HG03442 (cell line): ENCODE results near the gene SBK1.

ENCODE experiments used
- ATAC-seq: cut with Tn5 transposase; IDR thresholded peaks from one replicate; pipeline ENCODE4 v1.9.1; 2021; ENCODE audit warnings: mild to moderate bottlenecking, moderate library complexity; ENCODE audit not compliant: unreplicated experiment

Gene SBK1

DNA sequence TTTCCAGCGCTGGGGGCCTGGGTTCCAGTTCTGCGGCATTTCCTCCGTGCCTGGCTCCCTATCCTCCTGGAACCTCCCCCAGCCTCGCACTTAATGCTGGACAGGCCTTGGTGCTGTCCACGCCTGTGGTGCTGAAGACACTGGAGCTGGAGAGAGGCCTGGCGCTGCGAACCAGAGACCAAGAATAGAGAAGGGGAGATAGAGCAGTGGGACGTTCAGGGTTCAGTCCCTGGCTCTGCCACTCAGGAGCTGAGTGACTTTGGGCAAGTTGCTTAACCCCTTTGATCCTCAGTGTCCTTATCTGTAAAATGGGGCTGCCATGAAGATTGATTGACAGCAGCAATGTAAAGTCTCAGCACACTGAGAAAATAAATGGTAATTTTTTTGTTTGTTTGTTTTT is 11.9 kb downstream of the SBK1 start:
- ATAC-seq = no peak

DNA sequence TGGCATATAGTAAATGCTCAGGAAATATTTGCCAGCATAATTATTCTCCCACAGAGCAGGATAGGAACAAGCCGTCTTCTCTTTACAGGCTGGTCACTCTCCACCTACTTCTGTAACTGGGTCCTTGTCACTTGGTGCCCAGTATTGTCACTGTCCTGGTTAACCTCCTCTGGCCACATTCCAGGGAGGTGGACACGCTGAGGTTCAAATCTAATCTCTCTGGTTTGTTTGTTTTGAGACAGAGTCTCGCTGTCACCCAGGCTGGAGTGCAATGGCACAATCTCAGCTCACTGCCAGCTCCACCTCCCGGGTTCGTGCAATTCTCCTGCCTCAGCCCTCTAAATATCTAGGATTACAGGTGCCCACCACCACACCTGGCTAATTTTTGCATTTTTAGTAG is 15.6 kb downstream of the SBK1 start:
- ATAC-seq = no peak

DNA sequence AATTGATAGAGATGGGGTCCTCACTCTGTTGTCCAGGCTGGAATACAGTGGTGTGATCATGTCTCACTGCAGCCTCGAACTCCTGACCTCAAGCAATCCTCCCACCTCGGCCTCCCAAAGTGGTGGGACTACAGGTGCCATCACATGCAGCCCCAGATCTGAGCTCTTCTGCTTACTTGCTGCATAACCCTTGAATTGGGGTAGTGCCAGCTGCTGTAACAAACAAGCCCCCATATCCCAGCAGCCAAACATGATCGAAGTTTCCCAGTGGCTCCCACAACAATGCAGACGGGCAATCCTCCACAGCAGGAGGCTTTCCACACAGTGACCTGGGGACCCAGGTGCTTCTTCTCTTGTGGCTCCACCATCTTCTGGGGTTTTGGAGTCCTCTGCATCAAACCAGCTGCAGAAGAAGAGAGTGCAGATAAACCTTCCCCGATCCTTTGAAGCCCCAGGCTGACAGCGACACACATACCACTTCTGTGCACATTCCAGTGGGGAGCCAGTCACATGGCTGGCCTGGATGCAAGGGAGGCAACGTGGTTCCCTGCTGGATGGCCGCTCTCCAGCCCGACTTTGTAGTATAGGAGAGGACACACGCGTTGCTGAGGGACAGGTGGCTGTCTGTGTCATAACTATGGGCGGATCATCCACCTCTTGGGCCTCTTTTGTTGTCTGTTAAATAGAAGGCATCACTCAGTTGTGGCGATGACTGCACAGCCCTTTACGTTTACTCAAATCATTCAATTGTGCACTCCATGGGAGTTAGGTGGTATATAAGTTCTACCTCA is 16.7 kb downstream of the SBK1 start:
- no peak for ATAC-seq

DNA sequence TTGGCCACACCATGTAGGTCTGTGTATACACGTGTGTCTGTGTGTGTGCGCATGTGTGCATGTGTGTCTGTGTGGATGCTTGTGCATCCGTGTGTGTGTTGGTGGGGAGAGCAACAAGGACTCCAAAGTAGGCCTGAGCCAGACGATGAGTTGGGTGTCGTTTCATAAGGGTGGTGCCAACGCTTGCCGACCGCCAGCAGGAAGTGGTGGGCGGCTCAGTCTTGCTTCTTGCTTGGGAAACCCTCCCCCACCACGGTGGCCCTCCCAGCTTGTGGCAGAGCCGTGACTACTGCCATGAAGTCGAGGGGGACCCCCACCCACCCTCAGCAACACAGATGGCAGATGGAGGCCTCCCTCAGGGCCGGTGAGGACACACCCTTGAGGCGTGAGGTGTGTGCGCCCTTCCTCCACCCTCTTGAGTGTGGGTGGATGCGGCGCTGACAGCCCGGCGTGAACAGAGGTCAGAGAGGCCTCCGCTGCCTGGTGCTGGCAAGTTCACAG is 17.5 kb downstream of the SBK1 start:
- ATAC-seq = no peak

DNA sequence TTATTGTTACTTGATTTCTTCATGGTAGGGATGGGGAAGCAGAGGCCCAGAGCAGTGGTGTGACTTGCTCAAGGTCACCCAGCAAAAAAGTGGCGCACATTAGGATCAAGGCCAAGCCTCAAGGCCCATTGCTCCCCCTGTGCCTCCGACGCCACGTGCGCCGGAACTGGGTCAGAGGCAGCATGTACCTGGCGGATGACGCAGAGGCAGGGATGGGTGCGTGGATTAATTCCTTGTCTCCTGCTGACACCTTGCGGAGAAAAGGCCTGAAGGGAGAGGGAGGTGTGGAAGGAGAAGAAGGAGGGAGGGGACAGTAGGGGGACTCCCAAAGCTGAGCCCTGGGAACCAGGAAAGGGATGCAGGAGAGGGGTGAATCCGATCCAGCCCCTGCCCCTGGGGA is 18.5 kb downstream of the SBK1 start:
- ATAC-seq = no peak

DNA sequence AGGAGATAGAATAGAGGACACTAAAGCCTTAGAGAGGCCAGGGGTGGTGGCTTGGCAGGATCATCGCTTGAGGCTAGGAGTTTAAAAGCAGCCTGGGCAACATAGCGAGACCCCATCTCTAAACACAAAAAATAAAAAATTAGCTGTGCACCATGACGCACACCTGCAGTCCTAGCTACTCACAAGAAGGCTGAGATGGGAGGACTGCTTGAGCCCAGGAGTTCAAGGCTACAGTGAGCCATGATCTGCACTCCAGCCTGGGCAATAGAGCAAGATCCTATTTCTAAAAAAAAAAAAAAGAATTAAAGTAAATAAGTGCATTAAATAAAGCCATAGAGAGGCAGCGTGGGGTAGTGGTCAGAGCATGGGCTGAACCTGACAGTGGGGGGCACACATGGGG is 19.1 kb downstream of the SBK1 start:
- ATAC-seq = no peak

DNA sequence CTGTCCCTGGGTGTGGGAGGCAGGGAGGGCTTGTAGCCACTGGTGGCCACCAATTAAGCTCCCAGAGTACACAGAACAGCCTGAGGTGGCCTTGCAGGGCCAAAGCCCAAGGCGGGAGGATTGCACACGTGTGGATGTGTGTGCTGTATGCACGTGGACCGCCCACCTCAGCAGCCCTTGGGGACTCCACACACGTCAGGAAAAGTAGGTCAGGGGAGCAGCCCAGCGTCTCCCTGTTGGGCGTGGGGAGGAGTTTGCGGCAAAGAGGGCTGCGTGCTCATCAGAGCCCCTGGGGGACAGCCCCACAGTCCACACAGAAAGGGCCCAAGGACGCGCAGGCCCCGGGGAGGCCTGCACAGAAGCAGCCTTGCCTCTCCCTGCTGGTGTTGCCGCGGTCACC is 19.6 kb downstream of the SBK1 start:
- ATAC-seq = no peak

DNA sequence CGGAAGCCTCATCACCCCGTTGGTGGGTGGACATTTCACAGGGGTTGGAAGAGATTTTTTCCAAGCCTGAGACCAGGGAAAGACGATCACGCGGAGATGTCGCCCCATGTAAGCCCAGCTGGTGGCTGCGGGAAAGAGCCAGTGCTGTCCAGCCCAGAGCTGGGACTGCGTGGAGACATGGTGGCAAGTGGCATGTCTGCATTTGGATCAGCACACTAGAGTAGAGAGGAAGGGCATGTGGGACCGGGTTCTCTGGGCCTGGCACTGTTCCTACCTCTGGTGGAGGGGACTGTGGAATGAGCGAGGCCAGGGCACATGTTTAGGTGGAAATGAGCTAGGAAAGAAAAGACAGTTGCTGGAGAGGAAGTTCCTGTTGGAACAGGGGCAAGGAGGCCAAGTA is 20.0 kb downstream of the SBK1 start:
- ATAC-seq = no peak

DNA sequence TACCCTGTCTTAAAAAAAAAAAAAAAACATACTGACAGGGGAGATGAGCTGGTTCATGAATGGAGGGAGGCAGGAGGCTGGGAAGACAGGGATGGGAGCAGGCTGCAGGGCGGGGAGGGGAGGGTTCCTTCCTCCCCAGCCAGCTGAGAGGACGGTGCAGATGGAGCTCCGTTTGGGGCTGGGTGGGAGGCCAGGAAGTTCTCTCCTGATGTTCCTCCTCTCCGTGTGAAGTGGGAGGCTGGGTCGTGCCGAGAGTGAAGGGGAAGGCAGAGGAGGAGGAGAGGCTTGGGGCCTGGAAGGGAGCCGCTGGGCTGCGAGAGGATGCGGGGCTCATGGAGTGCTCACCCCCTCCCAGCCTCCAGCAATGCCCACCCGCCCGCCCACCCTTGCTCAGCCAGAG is 21.3 kb downstream of the SBK1 start:
- ATAC-seq = no peak

DNA sequence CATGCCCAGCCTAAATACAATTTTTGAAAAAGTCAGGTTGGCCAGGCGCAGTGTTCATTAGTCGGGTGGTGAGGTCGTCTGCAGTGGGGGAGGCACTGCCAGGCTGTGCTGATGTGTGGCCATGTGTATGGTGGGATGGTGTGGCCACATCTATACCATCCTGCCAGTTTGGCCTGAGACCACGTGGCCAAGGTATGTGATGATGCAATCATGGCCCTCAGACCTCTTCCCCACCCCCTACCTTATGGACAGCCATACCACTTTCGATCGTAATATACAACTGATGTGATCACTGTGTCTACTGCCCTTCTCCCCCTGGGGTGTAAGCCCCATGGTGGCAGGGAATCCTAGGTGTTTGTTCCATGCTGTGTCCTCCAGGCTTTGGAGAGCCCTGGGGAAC is 23.7 kb downstream of the SBK1 start:
- no peak for ATAC-seq

DNA sequence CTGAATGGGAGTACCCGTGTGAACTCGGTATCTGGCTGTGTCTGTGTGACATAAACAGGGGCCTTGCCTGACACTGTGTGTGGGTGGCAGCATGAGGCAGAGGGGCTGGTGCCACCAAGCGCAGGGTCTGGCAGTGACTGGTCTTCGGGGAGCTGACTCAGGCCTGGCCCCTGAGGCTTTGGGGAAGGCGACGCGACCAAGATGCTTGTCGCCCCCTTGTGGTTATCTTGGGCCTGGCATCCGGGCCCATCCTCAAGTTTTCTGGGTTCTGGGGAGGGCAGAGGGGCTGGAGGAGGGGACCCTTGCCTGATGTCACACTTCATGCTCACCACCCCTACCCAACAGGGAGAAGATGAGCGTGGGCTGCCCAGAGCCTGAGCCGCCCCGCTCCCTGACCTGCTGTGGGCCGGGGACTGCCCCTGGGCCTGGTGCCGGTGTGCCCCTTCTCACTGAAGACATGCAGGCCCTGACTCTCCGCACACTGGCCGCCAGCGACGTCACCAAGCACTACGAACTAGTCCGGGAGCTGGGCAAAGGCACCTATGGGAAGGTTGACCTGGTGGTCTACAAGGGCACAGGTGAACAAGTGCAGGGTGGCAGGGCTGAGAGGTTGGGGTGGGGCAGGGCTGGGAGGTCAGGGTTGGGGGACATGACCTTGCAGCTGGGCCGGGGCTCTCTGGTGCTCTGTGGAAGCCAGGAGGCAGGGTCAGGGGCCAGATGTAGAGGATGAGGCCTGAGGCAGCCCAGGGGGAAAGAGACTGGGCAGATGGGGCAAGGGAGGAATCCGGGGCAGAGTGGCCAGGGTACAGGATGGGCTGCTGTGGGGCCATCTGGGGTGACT is 24.9 kb downstream of the SBK1 start:
- no peak for ATAC-seq

DNA sequence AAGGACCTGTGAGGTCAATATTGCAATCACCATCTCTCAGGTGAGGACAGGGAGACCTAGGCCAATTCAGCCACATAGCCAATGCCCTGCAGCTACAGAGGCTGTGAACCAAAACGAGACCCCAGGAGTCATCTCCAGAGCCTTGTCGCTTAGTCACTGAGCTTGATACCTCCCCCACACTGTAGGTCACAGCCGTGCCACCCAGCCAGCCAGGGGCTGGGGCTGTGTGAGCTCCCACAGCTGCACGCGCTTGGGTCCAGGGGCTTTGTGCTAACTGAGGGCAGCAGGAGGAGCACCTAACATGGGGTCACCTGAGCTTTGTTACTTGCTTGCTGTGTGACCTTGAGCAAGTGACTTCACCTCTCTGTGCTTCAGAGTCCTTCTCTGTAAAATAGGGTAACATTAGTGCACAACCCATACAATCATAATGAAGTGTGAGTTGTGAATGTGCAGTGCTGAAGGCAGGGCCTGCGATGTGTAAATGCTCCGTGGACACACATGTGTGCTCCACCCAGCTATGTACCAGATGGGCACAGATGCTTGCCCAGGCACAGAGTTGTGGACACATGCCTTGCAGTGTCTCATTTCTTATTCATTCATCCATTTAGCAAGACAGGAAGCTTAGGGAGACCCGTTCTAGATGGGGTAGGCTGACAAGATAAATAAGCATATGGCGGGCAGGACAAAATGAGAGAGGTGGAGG is 25.9 kb downstream of the SBK1 start:
- no peak for ATAC-seq

DNA sequence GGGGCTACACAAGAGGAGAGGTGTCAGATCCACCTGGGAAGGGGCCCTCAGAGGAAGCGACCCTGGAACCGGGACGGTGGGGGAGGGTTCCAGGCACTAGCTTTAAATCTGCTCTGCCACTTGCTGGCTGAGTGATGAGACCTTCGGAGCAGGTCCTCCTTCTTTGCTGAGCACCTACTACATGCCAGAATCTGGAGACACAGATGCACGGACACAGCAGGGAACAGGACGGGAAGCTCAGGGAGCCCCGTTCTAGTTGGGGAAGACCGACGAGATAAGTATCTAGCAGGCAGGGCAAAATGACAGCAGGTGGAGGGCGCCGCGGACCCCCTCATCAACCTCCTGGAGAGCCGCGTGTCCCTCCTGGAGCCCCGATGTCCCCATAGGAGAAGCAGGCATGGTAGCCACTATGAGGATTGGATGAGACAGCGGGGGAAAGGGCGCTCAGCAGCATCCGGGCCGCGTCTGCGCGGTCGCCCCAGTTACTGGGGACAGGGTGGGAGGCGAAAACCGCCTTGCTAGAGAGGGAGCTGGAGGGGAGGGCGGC is 27.2 kb downstream of the SBK1 start:
- no peak for ATAC-seq

DNA sequence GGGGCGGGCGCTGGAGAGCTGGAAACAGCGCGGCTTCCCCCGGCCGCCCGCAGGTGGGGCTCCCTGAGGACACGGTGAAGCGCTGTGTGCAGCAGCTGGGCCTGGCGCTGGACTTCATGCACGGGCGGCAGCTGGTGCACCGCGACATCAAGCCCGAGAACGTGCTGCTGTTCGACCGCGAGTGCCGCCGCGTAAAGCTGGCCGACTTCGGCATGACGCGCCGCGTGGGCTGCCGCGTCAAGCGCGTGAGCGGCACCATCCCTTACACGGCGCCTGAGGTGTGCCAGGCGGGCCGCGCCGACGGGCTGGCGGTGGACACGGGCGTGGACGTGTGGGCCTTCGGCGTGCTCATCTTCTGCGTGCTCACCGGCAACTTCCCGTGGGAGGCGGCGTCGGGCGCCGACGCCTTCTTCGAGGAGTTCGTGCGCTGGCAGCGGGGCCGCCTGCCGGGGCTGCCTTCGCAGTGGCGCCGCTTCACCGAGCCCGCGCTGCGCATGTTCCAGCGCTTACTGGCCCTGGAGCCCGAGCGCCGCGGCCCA is 27.8 kb downstream of the SBK1 start:
- no peak for ATAC-seq

DNA sequence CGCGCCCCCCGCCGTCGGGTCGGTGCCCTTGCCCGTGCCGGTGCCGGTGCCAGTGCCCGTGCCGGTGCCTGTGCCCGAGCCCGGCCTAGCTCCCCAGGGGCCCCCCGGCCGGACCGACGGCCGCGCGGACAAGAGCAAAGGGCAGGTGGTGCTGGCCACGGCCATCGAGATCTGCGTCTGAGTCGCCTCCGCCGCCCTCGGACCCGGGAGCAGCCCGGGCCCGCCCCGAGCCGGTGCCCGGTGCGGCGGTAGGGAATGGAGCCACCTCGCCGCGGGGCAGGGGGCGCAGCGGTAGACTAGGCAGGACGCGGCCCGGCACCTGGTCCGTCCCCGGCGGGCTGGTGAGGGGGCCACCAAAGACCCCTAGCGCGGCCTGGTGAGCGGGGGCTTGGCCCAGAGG is 28.4 kb downstream of the SBK1 start:
- no peak for ATAC-seq

DNA sequence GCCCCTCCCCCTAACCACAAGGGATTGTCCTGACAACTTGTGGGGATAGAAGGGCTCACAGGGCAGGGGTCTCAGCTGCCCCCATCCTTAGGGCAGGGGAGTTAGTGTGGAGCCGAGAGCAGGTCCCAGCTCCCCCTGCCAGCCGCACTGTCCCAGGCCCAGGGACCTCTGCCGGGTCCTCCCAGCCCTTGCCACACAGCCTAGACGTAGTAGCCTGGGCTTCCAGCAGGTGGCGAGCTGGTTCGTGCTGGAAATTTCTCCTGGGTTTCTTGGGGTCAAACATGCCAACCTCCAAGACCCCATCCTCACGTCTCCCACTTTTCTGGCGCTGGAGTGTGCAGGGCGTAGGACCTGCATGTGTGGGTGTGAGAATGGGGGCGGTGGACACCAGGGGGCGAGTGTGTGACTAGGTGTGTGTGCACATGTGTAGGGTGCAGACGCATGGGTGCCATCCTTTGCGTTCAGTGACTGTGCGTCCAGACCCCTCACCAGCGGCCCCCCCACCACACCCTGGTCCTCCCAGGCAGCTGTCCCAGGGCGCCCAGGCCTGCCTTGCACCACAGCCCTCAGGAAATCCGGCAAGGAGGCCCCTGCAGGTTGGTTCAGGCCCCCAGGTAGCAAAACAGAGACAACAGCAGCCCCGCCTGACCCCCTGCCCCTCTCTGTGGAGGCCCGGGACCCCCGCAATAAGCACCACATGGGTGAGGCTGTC is 29.5 kb downstream of the SBK1 start:
- ATAC-seq = no peak

DNA sequence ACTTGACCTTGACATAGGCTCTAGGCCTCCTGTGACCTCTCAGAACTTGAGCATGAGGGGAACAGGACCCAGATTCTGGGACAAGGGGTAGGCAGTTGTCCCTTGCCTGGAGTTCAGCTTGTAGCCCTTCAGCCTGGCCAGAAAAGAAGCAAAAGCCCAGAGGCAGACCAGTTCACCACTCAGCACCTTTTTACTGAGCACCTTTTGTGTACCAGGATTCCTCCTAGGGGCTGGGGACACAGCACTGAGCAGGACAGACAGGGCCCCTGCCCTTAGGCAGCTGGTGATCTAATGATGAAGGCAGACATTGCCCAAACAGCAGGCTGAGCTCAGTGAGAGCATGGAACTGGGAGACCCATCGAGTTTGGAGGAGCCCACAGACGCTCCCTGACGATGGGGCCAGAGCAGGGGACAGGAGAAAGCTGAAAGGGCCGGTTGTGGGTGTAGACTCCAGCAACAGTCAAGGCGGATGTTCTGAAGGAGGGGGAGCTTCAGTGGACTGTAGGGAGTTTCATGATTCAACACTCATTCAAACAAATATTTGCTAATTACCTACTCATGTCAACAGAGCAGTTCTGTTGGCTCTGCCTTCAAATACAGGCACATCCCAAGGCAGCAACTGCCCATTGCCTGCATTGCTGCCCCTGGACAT is 32.0 kb downstream of the SBK1 start:
- no peak for ATAC-seq

DNA sequence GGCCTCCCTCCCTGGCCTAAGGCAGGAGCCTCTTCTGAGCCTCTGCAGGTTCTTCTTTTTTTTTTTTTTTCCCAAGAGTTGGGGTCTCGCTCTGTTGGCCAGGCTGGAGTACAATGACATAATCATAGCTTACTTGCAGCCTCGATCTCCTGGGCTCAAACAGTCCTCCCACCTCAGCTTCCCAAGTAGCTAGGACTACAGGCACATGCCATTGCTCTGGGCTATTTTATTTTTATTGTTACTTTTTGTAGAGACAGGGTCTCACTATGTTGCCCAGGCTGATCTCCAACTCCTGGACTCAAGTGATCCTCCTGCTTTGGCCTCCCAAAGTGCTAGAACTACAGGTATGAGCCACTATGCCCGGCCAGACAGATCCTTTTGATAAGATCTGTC is 32.6 kb downstream of the SBK1 start:
- no peak for ATAC-seq

DNA sequence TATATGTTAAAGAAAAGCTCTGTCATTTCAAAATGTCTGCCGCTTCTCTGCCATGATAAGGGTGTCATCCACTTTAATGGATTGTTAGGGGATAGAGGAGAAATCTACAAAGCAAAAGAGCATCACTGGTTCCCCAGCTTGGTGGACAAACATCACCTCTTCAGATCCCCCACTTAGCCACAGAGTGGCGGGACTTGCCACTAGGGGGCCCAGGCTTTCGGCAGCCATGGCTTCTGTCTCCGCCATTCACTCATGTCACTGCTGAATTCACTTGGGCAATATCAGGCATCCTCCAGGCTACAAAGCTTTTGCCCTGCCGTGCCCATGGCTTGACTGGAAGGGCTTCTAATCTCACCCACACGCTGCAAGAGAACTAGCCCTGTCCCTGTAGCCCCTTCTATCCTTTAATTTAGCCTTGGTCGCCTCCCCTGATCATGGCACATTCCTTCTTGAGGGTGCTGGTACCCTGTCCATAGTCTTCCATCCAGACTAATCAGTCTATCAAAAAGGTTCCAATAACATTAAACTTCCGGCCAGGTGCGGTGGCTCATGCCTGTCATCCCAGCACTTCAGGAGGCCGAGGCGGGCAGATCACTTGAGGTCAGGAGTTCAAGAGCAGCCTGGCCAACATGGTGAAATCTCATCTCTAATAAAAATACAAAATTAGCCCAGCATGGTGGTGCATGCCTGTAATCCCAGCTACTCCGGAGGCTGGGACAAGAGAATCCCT is 34.7 kb downstream of the SBK1 start:
- ATAC-seq = no peak
